ENCODE results near the gene FOSB. TPM values are rescaled to one million over a fixed set of nuclear protein-coding genes. Genes with fewer than 3 reads are reported as not detected.

Gene FOSB
- total RNA-seq, 1 experiment from 2014 or later = 1.7 TPM

- Histone ChIP-seq H2AK5ac (ENCODE audit: insufficient read length, low read length) (no peak overlapping the region), H3K23me2 (ENCODE audit: insufficient read length, low read depth, low read length, poor library complexity, severe bottlenecking) (peaks cover 14% of the 10 kb centered on the region), H2BK20ac (ENCODE audit: low read depth, low read length, poor library complexity, severe bottlenecking) (no peak overlapping the region), H2BK5ac (ENCODE audit: insufficient read length, low read length) (no peak overlapping the region), H3K27me3 (ENCODE audit: insufficient read depth, low read length) (no peaks in the 10 kb centered on the region; the same call in 1 of the 2 replicates), H4K8ac (replicated peaks; ENCODE audit: insufficient read length, low read depth, low read length) (no peak overlapping the region), H3K79me1 (ENCODE audit: insufficient read depth, low read depth, low read length, poor library complexity, severe bottlenecking) (no peaks in the 10 kb centered on the region), H4K20me1 (ENCODE audit: control insufficient read depth, insufficient read depth, insufficient read length) (no peaks in the 10 kb centered on the region), H3K9ac (ENCODE audit: extremely low read depth, insufficient read length, low read length) (no peak overlapping the region), H3K56ac (ENCODE audit: insufficient read length, low read depth, low read length) (no peak overlapping the region), H2BK120ac (ENCODE audit: low read depth, low read length, poor library complexity, severe bottlenecking) (no peak overlapping the region), H3K23ac (ENCODE audit: insufficient read length, low read depth, low read length) (no peak overlapping the region), H2AFZ (ENCODE audit: low read length) (no peak overlapping the region), H3K4me1 (ENCODE audit: insufficient read depth, low read length) (peaks cover 4% of the 10 kb centered on the region; the same call in 1 of the 2 replicates), H3K14ac (ENCODE audit: insufficient read depth, low read length) (no peak overlapping the region), H3K18ac (ENCODE audit: insufficient read length, low read depth, low read length) (no peak overlapping the region), H4K5ac (ENCODE audit: insufficient read length, low read depth, low read length) (no peak overlapping the region), H2BK15ac (ENCODE audit: low read depth, low read length) (no peak overlapping the region), H2BK12ac (ENCODE audit: insufficient read length, low read depth, low read length) (no peak overlapping the region), H3K27ac (ENCODE audit: insufficient read length, low read depth, low read length) (no peak overlapping the region), H3K9me3 (ENCODE audit: control insufficient read depth, low read depth, low read length) (no peaks in the 10 kb centered on the region), H3K79me2 (ENCODE audit: insufficient read depth, low read length) (no peaks in the 10 kb centered on the region), H3K4ac (ENCODE audit: low read depth, low read length) (no peak overlapping the region), H3K4me2 (ENCODE audit: insufficient read depth, insufficient read length, low read length) (peak overlapping the region; percentile 32), H3T11ph (ENCODE audit: low read length) (no peak overlapping the region), H4K91ac (ENCODE audit: insufficient read length, low read depth, low read length) (no peak overlapping the region)
- peak overlapping the region; percentile 56 to 77 for H3K4me3 Mint-ChIP-seq
- no CpG with 5 or more reads among the region's 37 CpGs for WGBS (ENCODE audit: extremely low coverage, insufficient read length, low lambda C conversion rate)
- H3K27me3 Mint-ChIP-seq (ENCODE audit: low read depth) = peaks cover 33% of the 10 kb centered on the region
- H3K27ac Mint-ChIP-seq = peak overlapping the region; percentile 8 to 81 (median 30); a peak in 4 of 7 replicates
- no peak for TF ChIP-seq CTCF (conservative IDR thresholded peaks at IDR 0.05)
- peaks cover 0 to 4% (median 0%) of the 10 kb centered on the region in 3 experiments; a peak in 2 of 7 replicates for H3K36me3 Mint-ChIP-seq (ENCODE audit: insufficient read depth in 1 of 3, low read depth in 3 of 3)
- H3K4me1 Mint-ChIP-seq = peaks cover 30 to 51% of the 10 kb centered on the region in 2 experiments
- peak; percentile 99 for DNase-seq
- H3K9me3 Mint-ChIP-seq = no peaks in the 10 kb centered on the region; a peak in 2 of 5 replicates
Observed at GRCh38 chr19:45499196-45500180, 31.7 kb downstream of the FOSB start.

Measured in H9 (cell line).